ENCODE measurements around the gene SSRP1.
"Not testable (repeated sequence)": the region's sequence is repeated elsewhere in the genome, so short reads cannot be mapped to it uniquely, and the experiment has no call there.

The SSRP1 gene

DNA sequence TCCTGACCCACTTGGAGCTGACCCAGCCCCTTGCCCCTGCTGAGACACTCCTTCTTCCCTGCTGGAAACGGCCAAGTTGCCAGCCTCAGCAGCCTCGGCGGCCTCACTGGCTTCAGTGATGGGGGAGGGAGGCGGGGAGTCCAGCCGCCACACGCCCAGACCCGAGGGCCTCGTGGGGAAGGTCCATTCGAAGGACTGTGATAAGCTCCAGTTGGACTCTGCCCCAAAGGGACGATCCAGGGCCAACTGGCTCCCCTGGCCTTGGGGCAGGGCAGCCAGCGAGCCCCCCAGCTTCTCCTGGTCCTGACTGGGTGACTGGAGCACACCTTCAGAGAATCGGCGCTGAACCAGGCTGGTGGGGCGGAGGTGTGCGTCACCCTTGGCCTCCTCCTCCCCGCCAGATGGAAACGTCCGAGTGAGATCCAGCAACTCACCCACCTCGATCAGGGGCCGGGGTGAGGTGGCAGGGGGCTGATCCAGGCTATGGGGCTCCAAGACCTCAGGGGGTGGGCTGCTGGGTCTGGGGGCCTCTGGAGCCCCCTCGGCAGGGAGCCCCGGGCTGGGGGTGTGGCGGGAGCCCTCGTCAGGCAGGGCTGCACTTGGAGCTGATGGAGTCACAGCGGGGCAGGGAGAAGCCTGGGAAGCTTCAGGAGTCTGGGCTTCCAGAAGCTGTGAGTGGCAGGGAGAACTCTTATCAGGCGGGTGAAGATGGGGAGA, 22.5 kb downstream of the SSRP1 start:
- DNase-seq = no peak

DNA sequence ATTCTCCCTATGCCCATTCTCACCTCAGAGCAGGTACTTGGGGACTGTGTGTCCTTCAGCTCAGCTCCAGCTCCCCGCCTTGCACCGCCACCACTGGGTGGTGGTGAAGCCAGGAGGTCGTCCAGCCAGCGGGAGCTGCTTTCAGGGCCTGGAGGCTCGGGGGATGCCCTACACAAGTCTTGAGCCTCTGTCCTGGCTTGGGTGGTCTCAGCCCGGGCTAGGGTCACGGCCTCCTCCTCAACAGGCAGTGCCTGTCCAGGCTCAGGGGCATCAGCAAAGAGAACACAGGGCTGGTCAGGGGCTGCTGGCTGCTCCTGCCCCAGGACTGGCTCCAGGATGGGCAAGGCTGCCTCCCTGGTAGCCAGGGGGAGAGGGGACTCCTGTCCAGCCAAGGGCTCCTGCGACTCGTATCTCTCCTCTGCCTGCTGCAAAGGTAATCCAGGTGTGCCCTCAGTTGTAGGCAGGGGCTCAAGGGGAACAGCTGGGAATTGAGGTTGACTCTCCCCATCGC, 23.1 kb downstream of the SSRP1 start:
- DNase-seq = no peak

- DNase-seq = peak; percentile 85
These were observed 24.4 kb downstream of the SSRP1 start for GRCh38 chr11:57311109-57311936.

DNA sequence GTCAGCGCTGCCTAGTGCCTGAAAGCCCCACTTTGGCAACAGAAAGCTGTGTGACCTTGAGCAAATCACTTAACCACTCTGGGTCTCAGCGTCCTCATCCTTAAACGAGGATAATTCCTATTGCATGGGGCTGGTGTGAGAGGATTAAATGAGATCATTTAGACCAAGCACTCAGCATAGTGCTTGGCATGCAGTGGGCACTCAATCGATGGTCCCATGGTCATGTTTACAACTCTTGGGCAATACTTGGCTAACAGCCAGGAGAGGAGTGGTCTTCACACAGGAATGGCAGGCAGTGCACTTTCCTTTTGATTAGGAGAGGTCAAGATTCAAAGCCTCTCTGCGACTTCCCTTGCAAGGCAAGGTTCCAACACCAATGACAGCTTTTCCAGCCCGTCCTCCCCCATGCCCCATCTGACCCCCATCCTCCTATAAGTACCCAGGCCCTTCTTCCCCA, 25.0 kb downstream of the SSRP1 start:
- no peak for DNase-seq

GRCh38 chr11:57310091-57310490, 25.6 kb downstream of the SSRP1 start:
- DNase-seq = no peak

DNA sequence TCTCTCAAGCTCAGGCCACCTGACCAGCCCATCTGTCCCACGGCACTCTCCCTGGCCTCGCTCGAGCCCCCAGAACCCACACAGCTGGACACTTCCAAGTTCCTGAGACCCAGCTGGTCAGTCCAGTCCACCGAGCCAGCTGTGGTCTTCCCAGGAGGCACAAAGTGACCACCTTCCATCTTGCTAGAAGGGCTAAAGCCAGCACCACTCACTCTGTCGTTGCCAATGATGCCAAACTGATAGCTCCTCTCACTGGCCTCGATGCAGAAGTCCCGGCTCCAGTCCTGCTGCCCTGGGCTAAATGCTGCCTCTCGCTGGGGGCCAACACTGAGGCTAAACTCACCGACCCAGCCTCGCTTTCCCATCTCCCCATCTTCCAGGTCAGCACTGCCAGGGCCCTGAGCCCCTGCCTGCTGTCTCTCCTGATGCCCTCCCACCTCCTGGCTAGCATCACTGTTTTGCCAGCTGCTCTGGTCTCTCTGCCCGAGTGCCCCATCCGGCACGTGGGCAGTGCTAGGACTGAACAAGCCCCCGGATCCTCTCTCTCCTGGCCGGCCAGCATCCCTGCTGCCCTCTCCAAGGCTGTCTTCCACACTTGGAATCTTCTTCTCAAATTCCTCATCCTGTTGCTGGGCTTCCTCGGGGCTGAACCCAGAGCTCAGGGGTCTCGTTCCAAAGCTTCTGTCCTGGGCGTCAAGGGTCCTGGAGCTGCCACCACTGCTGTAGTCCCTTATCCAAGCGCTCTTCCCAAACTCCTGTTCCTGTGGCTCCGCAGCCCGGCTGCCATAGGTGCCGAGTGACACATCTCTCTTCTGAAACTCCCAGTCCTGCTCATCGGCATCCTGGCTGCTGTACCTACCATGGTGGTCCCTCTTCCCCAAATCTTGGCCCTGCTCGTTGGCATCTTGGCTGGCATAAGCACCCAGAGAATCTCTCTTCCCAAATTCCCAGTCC, 26.3 kb downstream of the SSRP1 start:
- DNase-seq = no peak

- no peak for DNase-seq
These were observed 27.1 kb downstream of the SSRP1 start for GRCh38 chr11:57308426-57309060.

- no peak for DNase-seq
These were observed 27.9 kb downstream of the SSRP1 start for GRCh38 chr11:57307666-57308270.

- DNase-seq = no peak
These were observed 28.6 kb downstream of the SSRP1 start for GRCh38 chr11:57306940-57307565.

DNA sequence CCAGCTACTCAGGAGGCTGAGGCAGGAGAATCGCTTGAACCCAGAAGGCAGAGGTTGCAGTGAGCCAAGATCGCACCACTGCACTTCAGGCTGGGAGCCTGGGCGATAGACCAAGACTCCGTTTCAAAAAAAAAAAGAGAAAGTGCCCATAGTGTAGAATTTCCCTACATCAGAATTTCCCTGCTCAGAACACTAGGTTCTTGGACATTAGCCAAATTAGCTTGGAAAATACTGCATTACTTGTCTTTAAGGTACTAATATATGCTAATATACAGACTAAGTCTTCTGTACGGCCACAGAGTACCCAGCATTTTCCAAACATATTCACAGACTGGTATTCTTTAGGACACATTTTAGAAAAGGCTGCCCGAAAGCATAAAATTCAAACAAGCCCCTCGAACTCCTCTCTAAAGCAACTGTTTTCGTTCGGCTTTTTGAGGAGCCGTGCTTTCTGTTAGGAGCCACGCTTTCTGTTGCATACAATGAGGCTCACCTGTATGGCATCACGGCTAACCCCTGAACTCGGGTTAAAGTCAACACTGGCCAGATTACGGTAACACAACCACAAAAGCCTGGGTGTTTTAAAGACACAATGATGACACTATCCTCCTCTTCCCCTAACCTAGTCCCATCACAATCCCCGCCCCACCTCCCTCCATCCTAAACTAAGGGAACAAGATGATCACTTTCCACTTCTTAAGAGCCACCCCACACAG, 29.4 kb downstream of the SSRP1 start:
- DNase-seq = no peak

GRCh38 chr11:57305523-57305922, 30.2 kb downstream of the SSRP1 start:
- DNase-seq = no peak

DNA sequence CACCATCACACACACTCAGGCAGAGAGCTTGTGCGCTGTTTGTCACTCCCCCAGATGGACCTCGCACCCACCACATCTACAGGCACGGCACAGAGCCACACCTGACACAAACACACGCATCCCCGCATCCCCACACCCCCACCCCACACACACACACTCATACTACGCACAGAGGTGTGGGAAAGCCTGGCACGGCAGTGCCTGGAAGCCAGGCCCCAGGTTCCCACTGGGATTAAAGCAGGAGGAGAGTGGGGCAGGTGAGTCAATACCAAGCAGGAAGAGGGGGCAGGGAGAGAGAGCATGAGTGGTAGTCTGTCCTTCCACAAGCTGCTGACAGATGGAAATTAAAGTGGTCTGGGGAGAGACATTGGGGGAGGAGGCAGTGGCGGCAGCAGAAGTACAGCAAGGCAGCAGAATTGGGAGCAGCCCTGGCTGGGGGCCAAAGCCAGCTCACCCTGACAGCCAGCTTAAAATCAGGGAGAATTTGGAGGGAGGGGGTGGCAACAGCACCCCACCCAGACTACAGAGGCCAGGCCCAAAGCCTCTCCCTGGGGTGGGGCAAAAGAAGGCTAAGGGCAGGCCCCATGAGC, 31.6 kb downstream of the SSRP1 start:
- peak; percentile 93 for DNase-seq

DNA sequence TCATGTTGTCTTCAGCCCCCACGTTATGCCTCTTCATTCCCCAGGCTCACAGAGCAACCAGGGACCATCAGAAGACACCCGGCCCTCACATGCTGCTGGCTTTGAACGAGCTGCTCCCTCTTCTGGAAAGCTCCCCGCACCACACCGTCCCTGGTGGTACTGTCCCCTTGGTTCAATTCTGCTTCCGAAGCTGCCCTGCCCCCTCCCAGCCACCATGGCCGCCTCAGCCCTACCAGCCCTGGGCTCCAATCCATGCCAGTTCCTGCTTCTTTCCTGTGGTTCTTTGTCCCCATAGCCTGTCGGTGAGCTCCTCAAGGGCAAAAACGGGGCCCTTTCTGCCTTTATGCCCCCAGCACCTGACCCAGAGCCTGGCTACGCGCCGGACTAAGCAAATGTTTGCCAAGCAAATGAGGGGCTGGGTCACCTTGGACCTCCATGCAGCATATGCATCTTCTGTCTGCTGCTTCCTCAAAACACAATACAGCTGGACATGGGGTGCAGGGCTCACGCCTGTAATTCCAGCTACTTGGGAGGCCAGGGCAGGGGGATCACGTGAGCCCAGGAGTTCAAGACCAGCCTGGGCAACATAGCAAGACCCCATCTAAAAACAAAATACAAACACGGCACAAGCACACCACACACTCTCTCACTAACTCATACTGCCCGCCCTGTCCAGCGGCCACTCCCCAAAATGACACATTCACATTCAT, 32.3 kb downstream of the SSRP1 start:
- DNase-seq = no peak

GRCh38 chr11:57302489-57302888, 33.2 kb downstream of the SSRP1 start:
- no peak for DNase-seq

- DNase-seq = no peak
These were observed 33.8 kb downstream of the SSRP1 start for GRCh38 chr11:57301711-57302423.

GRCh38 chr11:57300785-57301184, 34.9 kb downstream of the SSRP1 start:
- DNase-seq = no peak

GRCh38 chr11:57299150-57299737, 36.4 kb downstream of the SSRP1 start:
- no peak for DNase-seq

- DNase-seq = no peak
These were observed 38.5 kb downstream of the SSRP1 start for GRCh38 chr11:57297221-57297620.

GRCh38 chr11:57296205-57296604, 39.5 kb downstream of the SSRP1 start:
- DNase-seq = not testable (repeated sequence)
